ENCODE measurements around the gene CAMK2D. TPM values are rescaled to one million over a fixed set of nuclear protein-coding genes. Genes with fewer than 3 reads are reported as not detected.

The CAMK2D gene
- total RNA-seq, 1 experiment from 2014 or later = 26.7 TPM

DNA sequence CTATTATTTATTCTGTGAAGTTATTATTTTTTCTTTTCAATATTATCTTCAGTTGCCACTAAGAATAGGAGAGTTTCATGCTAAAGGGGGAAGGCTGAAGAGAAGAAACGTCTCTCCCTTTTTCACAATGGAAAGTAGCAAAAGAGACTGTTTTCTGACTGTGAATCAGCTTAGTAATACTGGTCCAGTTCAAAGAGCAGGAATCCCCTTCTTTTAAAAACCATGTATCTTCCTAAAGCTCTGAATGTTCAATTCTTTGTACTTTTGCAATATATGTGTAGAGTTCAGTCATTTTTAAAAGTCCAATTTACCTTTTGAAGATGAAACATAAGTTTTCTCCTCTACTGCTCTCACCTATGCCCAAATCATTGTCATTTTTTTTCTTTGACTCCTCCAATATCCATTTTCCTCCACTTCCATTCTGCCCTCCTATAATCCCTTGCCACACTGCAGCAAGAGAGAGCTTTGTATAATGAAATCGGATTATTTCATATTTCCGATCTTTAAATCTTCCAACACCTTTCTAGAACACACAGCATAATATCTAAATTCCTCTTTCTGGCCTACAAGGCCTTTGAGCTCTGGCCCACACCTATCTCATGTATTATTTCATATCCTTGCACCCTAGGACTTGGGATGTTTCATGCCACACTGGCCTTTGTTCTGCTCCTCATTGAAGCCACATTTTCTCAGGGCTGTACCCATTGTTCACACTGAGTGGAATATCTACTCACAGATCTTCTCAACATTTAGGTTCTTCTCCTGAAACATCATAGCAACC is 195.3 kb downstream of the CAMK2D start:
- in situ Hi-C loops (cut with HindIII; ENCODE audit: low pct_unique_long_range_greater_than_20kb, low sequenced_read_pairs) = no loop called here
- no peak for DNase-seq (ENCODE audit: low read depth)

DNA sequence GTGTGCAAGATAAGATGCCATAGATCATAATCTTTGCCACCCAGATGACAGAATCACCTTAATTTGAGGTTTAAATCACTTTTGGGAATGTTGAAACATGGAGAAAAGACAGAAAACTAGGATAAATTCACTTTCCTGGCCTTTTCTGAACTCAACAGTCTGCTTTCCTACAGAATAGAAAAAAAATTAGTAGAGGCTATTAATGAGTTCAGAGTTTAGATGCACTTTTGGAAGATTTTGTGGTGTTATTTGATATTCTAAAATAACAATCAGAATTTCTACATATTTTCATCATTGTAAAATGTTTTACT is 195.9 kb downstream of the CAMK2D start:
- in situ Hi-C loops (cut with HindIII; ENCODE audit: low pct_unique_long_range_greater_than_20kb, low sequenced_read_pairs) = no loop called here
- DNase-seq (ENCODE audit: low read depth) = no peak

DNA sequence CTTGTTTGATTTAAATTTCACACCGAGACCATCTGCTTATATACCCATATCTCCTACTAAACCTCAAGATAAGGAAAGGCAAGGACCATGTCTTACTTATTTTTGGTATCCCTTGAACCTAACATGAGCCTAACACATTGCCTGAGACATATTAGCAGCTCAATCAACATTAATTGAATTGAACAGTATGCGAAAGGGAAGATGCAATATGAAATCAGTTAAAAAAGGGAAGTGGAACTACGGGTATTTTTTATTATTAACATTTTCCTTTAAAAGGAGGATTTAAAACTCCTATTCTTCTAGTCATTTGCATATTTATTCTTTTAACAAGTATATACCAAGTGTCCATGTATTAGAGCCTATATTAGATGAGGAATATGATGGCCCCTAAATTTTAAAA is 197.0 kb downstream of the CAMK2D start:
- no peak for DNase-seq (ENCODE audit: low read depth)
- in situ Hi-C loops (cut with HindIII; ENCODE audit: low pct_unique_long_range_greater_than_20kb, low sequenced_read_pairs) = no loop called here

DNA sequence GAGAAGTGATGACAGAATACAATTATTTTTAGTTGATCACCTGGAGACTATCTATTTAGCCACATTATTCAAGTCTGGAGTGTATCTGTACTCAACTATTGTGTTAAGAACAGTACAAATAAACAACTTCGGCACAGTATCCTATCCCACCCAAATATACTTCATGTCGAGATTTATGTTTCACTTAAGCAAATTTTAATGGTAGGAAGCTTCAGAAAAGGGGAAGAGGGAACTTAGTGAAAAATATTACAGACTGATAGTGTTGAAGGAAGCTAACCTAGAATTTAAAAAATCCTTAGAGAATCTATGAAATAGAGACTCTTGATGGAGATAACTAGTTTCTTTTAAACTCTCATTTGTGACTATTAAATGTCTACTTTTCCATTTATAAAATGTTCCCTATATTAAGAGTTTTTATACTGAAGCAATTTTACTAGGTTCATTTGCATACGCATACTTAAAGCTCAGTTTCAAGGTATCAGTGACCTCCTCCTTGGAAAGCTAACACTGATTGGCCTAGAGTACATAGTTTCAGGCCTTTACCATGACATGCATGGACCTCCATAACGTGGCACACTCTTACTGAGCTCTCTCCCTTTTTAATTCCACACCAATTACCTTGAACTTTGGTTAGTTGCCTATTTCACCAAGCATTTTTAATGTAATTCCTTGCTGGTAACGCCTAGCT is 197.7 kb downstream of the CAMK2D start:
- in situ Hi-C loops (cut with HindIII; ENCODE audit: low pct_unique_long_range_greater_than_20kb, low sequenced_read_pairs) = no loop called here
- DNase-seq (ENCODE audit: low read depth) = no peak

DNA sequence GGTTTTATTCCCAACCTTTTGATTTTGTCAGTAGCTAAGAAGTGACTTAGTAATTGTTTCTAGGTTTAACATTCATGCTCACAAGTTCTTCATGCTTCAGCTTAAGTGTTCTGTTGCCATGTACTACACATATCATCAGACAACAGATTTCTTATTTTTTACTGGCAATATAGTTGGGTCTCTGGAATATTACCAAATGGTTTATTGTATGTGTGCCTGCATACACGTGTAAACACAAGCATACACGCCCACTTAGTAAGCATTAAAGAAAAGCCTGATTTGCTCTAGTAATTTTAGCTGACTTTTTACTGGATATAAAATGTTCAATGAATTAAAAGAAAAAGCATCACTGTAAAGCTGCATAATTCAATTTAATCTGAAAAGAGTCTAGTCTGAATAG is 199.8 kb downstream of the CAMK2D start:
- in situ Hi-C loops (cut with HindIII; ENCODE audit: low pct_unique_long_range_greater_than_20kb, low sequenced_read_pairs) = no loop called here
- DNase-seq (ENCODE audit: low read depth) = no peak

DNA sequence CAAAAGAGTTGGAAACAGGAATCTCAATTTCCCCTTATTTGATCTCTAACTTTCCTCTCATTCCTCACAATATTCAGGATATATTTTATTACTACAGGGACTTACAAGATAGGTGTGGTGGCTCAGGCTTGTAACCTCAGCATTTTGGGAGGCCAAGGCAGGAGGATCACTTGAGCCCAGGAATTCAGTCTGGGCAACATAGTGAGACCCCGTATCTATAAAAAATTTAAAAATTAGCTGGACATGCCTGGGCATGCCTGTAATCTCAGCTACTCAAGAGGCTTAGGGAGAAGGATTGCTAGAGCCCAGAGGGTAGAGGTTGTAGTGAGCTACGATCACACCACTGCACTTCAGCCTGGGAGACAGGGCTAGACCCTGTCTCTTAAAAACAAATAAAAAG is 200.4 kb downstream of the CAMK2D start:
- no peak for DNase-seq (ENCODE audit: low read depth)
- in situ Hi-C loops (cut with HindIII; ENCODE audit: low pct_unique_long_range_greater_than_20kb, low sequenced_read_pairs) = no loop called here

DNA sequence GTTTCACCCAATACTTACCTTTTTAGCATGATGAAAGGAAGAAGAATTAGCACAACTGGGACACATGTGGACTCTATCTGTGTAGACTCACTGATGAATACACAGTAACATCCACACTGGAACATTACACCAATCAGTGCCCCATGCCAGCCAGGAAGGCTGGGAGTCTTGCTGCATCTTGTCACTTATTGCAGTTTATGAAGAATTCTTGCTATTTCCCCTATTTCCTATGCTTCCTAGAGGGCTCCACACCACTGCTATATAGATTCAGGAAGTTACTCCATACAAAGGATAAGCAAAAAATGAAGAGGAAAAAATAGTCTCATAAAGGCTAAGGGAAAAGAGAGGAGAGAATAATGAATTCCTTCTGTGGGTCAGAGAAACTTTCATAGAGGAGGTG is 201.0 kb downstream of the CAMK2D start:
- in situ Hi-C loops (cut with HindIII; ENCODE audit: low pct_unique_long_range_greater_than_20kb, low sequenced_read_pairs) = no loop called here
- no peak for DNase-seq (ENCODE audit: low read depth)

DNA sequence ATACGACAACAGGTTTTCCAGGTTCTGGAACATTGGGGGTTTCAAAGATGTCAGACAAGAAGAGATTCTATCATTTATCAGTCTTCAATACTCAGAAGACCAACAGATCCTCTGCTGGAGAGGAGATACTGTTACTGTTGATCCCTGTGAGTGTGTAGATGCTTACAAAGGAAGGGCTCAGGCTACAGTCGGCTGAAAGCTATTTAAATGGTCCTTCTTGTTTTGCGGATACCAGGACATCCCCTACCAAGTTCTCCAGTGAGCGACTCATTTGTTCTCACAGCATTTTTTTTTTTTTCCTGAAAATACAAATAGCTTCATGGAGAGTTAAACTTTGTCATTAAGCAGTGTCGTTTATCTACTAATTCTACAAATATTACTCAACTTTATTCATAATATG is 201.6 kb downstream of the CAMK2D start:
- in situ Hi-C loops (cut with HindIII; ENCODE audit: low pct_unique_long_range_greater_than_20kb, low sequenced_read_pairs) = no loop called here
- DNase-seq (ENCODE audit: low read depth) = no peak

DNA sequence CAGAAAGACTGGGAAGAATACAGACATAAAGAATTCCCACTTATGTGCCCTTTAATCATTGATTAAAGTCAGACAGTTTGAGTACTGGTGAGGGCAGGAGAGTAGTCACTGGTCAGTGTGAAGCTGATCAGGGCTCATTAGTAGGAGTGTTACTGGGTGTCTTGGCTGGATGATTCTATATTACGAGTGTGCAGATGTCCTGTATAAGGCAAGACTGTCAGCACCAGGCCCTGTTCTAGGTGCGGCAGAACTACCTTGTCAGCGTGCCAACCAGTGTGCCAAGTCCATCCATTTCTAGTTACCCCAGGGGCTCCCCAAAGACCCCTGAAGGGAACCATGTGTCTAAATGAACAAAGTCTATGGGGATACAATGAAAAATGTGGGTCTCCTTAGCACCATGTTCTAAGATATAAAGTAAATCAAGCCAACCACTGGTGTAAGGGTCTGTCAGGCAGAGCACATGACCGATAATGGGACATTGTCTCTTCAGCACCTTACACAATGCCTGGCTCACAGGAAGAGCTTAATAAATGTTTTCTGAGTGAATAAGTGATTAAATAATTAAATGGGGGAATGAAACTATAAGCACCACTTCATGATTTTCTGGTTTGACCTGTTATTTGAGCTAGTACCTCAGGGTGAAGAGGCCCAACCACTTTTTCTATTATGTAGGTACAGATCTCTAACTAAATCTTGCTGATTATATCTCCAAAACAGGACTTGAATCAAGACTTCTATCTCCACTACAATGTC is 205.0 kb downstream of the CAMK2D start:
- DNase-seq (ENCODE audit: low read depth) = no peak
- in situ Hi-C loops (cut with HindIII; ENCODE audit: low pct_unique_long_range_greater_than_20kb, low sequenced_read_pairs) = no loop called here

DNA sequence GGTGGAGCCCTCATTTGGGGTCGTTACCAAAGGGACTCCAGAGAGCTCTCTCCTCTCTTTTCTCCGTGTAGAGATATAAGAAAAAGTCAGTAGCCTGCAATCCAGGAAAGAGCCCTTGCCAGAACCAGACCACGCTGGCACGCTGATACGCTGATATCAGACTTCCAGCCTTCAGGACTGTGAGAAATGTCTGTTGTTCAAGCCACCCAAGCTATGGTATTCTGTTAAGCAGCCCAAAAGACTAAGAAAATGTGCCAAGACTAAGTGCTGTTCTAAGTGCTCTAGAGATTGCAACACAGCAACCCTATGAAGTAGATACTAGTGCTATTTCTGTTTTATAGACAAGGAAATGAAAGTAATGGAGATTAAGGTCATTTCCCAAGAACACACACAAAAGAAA is 205.7 kb downstream of the CAMK2D start:
- in situ Hi-C loops (cut with HindIII; ENCODE audit: low pct_unique_long_range_greater_than_20kb, low sequenced_read_pairs) = no loop called here
- DNase-seq (ENCODE audit: low read depth) = no peak

DNA sequence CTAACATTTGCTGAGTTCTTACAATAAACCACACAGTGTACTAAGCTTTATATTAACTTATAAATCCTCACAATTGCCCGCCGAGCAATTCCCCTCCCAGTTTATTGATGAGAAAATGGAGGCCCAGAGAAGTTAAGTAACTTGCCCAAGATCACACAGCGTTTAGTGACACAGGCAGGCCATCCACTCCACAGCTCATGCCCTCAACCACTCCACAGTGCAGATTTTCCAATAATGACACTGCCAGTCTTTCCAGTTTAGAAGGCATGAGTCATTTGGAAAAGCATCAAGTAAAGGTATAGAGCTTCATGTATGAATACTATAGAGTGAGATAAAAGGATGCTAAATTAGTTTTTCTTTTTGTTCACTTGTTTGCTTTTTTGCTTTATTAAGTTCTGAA is 208.5 kb downstream of the CAMK2D start:
- in situ Hi-C loops (cut with HindIII; ENCODE audit: low pct_unique_long_range_greater_than_20kb, low sequenced_read_pairs) = no loop called here
- no peak for DNase-seq (ENCODE audit: low read depth)

DNA sequence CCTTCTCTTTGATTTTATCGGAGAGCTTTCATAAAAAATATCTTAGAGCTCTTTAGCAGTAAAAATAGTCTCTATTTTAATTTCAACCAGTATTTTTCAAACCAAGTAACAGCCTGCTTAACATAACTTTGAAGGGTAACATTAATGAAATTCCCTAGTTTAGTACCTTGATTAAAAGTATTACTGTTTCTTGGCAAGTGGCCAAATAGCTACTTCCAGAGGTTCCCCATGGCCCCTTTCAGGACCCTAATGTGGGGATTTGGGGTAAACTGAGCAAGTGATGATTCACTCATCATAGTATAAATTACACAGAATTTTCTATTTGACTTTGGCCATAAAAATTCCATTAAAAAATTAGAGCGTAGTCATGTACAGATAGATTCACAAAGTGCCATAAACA is 211.0 kb downstream of the CAMK2D start:
- DNase-seq (ENCODE audit: low read depth) = no peak
- in situ Hi-C loops (cut with HindIII; ENCODE audit: low pct_unique_long_range_greater_than_20kb, low sequenced_read_pairs) = no loop called here

DNA sequence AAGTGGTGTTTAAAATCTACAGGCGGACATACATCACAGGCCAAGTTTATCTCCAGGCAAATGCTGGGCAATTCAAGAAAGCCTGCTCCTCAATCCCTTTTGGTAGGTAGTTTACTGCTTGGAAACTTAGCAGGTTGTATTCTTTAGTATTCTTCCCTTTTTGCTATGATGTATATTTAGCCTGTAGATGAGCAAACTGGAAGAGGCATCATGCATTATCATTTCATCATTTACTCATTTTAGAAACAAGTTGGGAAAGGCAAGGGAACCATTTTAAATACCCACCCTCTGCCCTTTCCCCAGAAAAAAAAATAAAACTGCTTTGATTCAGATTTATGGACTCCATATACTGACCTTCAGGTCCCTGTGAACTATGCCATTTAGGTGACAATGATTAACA is 213.2 kb downstream of the CAMK2D start:
- in situ Hi-C loops (cut with HindIII; ENCODE audit: low pct_unique_long_range_greater_than_20kb, low sequenced_read_pairs) = no loop called here
- DNase-seq (ENCODE audit: low read depth) = no peak

DNA sequence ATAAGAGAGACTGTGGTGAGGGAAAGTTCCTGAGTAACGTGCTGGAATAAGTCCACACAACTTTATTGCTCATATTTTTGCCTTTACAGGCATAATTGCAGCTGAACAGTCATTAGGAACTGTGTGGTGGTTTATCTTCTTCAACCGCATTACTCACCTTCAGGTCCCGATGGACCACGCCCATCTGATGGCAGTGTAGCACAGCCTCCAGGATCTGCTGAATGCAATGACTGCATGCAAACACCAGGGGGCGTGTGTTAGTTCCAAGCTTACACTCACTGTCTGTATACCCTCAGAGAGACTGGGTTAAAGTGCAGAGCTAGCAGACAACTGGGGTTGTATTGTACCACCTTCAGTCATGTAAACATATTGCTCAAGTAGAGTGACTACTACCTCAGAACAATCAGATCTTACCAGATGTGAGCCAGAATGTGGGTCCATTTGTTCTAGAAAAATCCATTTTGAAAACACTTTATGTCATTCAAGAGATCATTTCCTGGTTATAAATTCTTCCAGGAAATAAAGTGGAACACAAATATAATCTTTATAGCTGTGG is 214.0 kb downstream of the CAMK2D start:
- in situ Hi-C loops (cut with HindIII; ENCODE audit: low pct_unique_long_range_greater_than_20kb, low sequenced_read_pairs) = no loop called here
- DNase-seq (ENCODE audit: low read depth) = peak; percentile 92

DNA sequence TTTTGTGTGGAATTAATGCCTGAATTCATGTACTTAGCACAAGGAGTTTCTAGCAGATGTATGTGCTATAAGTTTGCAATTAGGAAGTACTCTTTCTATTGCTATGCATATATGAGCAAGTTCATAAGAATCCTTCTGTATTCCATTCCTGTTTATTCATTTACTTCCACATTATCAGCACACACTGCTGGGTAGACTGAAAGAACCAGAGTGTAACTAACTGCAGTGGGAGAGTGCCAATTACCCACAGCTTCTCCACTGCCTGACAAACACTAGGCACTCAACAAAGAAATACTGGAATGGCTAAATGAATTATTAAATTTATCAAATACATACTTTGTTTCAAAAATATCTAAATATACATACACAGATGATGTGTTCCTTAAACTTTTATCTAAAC is 219.6 kb downstream of the CAMK2D start:
- in situ Hi-C loops (cut with HindIII; ENCODE audit: low pct_unique_long_range_greater_than_20kb, low sequenced_read_pairs) = no loop called here
- no peak for DNase-seq (ENCODE audit: low read depth)

DNA sequence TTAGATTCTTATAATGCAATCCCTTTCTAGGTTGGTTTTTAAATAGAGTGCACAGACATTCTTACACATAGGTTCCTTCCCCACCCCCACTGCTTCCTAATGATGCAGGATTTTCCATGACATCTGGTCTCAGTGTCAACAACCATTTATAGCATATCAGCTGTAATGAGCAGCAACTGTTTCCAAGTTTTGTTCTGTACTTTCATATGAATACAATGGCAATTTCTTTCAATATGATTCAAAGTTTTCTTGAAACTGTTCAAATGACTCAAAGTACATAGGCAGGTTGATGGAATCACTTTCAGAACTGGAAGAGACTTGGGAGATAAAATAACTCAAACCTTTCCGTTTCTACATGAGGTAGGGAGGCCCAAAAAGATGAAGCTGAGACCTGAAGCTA is 220.7 kb downstream of the CAMK2D start:
- in situ Hi-C loops (cut with HindIII; ENCODE audit: low pct_unique_long_range_greater_than_20kb, low sequenced_read_pairs) = no loop called here
- DNase-seq (ENCODE audit: low read depth) = peak; percentile 15

DNA sequence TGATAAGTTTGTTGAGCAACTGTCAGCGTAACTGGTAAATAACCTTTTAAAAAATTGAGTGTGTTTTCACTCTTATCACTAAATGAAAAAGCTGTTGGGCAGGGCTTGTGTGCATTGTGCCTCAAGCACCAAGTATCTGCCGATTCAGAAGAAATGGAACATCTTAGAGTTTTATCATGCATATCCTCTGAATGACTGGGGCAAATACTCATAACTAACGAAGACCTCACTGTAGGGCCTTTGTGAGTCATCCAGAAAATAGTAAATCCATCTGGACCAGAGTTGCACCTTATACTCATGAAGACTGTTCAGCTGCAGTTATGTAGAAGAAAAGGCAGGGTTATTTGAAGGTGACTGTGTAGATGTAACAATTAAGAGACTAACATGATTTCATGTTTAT is 222.1 kb downstream of the CAMK2D start:
- in situ Hi-C loops (cut with HindIII; ENCODE audit: low pct_unique_long_range_greater_than_20kb, low sequenced_read_pairs) = no loop called here
- DNase-seq (ENCODE audit: low read depth) = peak; percentile 44

DNA sequence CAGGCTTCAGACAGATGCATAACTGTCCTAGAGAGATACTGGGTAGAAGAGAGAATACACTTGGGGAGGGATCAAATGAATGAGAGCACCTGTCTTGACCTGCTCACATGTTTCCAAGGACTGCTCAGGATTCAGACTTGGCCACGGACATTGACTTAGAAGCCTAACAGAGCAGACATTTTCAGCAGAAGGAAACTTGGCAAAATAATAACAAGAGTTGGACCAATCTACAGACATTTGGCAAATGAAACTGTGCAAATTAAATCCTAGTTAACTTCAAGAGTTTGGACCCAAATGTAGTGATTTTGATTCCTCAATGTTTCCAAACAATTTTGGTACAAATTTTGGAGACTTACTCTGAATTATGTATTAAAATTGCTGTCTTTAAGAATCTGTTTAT is 223.9 kb downstream of the CAMK2D start:
- in situ Hi-C loops (cut with HindIII; ENCODE audit: low pct_unique_long_range_greater_than_20kb, low sequenced_read_pairs) = no loop called here
- no peak for DNase-seq (ENCODE audit: low read depth)

DNA sequence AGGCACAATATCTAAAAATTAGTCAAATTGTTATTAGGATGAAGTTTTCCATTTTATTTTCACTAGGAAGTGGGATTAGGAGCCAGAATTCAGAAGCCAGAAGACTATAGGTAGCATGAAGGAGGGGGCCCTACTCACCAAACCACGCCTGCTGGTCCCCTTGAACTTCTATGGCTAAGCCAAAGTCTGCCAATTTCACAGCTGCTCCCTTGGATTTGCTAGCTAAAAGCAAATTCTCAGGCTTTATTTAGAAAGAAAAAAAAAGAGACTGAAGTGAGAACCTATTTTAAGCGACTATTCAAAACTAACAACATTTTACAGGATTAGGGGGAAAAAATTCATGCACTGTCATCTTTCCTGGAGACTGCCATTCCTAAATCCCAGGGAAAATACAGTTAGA is 224.3 kb downstream of the CAMK2D start:
- in situ Hi-C loops (cut with HindIII; ENCODE audit: low pct_unique_long_range_greater_than_20kb, low sequenced_read_pairs) = no loop called here
- DNase-seq (ENCODE audit: low read depth) = no peak
